ENCODE measurements around the gene SSNA1. TPM values are rescaled to one million over a fixed set of nuclear protein-coding genes. Genes with fewer than 3 reads are reported as not detected.

The SSNA1 gene
- total and polyA plus RNA-seq, 2 donors (not counting 1 experiment from before 2014, with no cell fraction given): 53.6 to 129 TPM

DNA sequence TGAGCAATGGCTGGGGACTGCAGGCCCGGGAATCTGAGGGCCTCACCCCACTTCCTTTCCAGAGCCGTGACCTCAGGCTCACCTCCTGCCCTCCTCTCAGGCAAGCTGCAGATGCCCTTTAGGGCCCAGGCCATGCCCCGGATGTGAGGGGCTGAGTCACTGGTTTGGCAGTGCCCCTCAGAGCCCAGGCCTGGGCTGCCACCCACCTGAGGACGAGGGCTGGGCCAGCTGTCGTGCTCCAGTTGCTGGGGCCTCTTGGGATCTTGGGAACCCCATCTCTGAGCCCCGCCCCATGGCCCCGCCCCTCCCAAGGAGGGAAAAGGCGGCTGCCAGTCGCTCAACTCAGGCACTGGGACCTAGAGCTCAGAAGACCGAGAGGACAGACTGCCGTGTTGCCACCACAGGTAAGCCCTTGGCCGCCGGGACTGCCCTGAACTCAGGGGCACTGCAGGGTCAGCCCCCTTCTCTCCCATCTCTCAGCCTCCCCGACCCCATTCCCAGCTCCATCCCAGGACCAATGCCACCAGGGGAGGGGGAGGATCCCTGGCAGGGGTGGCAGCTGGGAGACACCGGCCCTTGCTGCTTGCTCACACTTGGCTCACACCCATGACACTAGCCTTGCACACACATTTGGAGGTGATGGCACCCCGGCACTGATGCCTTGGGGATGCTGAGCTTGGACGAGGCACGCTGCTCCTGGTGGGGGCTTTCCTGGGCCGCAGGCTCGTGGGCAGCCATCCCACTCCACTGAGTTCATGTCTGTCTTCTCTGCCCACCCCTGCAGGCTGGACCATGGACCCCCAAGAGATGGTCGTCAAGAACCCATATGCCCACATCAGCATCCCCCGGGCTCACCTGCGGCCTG lies 36.6 kb downstream of the SSNA1 start, which contains the start of gene CYSRT1:
CYSRT1 (plus strand) TSS at position 345 of the 865 bp plus-strand sequence; CDS start at position 793, 448 bp downstream.
- ChIA-PET POLR2A (interaction anchor here (1.5 to 3.1 kb wide), 2 partner anchors 10 to 11 kb away, joined by 7 to 10 read pairs; no protein-coding TSS in a partner anchor), CTCF (interaction anchor here (0.8 to 7.0 kb wide), 7 partner anchors 13 to 196 kb away, joined by 3 to 76 read pairs (median 4); partner anchors contain the start of genes ANAPC2, NELFB, SSNA1 and TUBB4B)

More for the DNA sequence above, 36.6 kb downstream of the SSNA1 start, which contains the start of gene CYSRT1:
- Mint-ChIP-seq H3K4me3 (peak within 1 kb of the TSS; percentile 86), H3K27me3 (peaks cover 4% of the 10 kb centered on the region), H3K9me3 (ENCODE audit: insufficient read depth) (no peaks in the 10 kb centered on the region), H3K27ac (peak within 1 kb of the TSS; percentile 82), H3K4me1 (peaks cover 16% of the 10 kb centered on the region)
- intact Hi-C loops (cut with micrococcal nuclease): loop anchor here (5.0 kb wide), 1 partner anchor 382 kb away; the partner anchor contains the start of gene ARRDC1
- ATAC-seq (ENCODE audit: low read depth) (no peak), DNase-seq (peak; percentile 32)
- Histone ChIP-seq H3K9me3 (ENCODE audit: control extremely low read depth in 1 of 3, control insufficient read depth in 2 of 3, insufficient read depth in 1 of 3, low read length in 2 of 3) (no peaks in the 10 kb centered on the region), H3K4me1 (ENCODE audit: control insufficient read depth in 2 of 2, insufficient read depth in 2 of 2, low read length in 2 of 2) (peaks cover 13 to 32% of the 10 kb centered on the region in 2 donors), H3K36me3 (replicated peaks in 1 of 2; ENCODE audit: control extremely low read depth in 1 of 2, control insufficient read depth in 1 of 2, extremely low read depth in 1 of 2, insufficient read depth in 2 of 2, low read length in 1 of 2) (no peaks in the 10 kb centered on the region), H3K79me2 (ENCODE audit: control insufficient read depth, insufficient read depth, low read length) (no peaks in the 10 kb centered on the region), H3K27ac (ENCODE audit: low read length in 2 of 2) (peak within 1 kb of the TSS; percentile 79 to 91), H3K27me3 (replicated peaks in 1 of 4; ENCODE audit: control extremely low read depth in 1 of 4, control insufficient read depth in 3 of 4, insufficient read depth in 4 of 4, low read length in 3 of 4) (peaks cover 0 to 28% (median 2%) of the 10 kb centered on the region in 4 experiments), H3K9ac (ENCODE audit: low read length) (peak within 1 kb of the TSS; percentile 75), H3K4me3 (ENCODE audit: control extremely low read depth in 1 of 5, extremely low read depth in 1 of 5, insufficient read depth in 1 of 5, low read depth in 2 of 5, low read length in 4 of 5) (peak within 1 kb of the TSS; percentile 36 to 77 (median 71)), H2AFZ (ENCODE audit: insufficient read depth, low read depth, low read length, poor library complexity, severe bottlenecking) (peak within 1 kb of the TSS; percentile 96), H4K20me1 (ENCODE audit: control insufficient read depth, insufficient read depth, low read length, poor library complexity, severe bottlenecking) (no peaks in the 10 kb centered on the region), H3K4me2 (replicated peaks; ENCODE audit: low read depth, low read length, poor library complexity, severe bottlenecking) (peak within 1 kb of the TSS; percentile 95)
- TF ChIP-seq EZH2 (IDR thresholded peaks at IDR 0.05; ENCODE audit: borderline replicate concordance, insufficient read depth, low read depth, low read length, poor library complexity, severe bottlenecking): no peak
- TF ChIP-seq, protein P1, sequence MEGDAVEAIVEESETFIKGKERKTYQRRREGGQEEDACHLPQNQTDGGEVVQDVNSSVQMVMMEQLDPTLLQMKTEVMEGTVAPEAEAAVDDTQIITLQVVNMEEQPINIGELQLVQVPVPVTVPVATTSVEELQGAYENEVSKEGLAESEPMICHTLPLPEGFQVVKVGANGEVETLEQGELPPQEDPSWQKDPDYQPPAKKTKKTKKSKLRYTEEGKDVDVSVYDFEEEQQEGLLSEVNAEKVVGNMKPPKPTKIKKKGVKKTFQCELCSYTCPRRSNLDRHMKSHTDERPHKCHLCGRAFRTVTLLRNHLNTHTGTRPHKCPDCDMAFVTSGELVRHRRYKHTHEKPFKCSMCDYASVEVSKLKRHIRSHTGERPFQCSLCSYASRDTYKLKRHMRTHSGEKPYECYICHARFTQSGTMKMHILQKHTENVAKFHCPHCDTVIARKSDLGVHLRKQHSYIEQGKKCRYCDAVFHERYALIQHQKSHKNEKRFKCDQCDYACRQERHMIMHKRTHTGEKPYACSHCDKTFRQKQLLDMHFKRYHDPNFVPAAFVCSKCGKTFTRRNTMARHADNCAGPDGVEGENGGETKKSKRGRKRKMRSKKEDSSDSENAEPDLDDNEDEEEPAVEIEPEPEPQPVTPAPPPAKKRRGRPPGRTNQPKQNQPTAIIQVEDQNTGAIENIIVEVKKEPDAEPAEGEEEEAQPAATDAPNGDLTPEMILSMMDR (IDR thresholded peaks at IDR 0.05): no peak
- 53% methylated on average over 22 of the region's 23 CpGs for WGBS (ENCODE audit: insufficient coverage)
